HFFc6 (cell line): ENCODE data around the gene BAHCC1. TPM values are rescaled to one million over a fixed set of nuclear protein-coding genes. Genes with fewer than 3 reads are reported as not detected.
"Not testable (repeated sequence)": the region's sequence is repeated elsewhere in the genome, so short reads cannot be mapped to it uniquely, and the experiment has no call there.

ENCODE experiments used
- DNase-seq: peaks from one replicate; pipeline ENCODE4 v3.0.0-alpha.2; 2018
- H3K27ac Mint-ChIP-seq: 2 replicates; pipeline ENCODE4 v1.8.0; 2020; ENCODE audit warnings: mild to moderate bottlenecking, mixed read lengths
- H3K27me3 Mint-ChIP-seq: 2 replicates; pipeline ENCODE4 v1.8.0; 2021; ENCODE audit warnings: mild to moderate bottlenecking, moderate library complexity, mixed read lengths; ENCODE audit not compliant: insufficient read depth
- H3K36me3 Mint-ChIP-seq: 2 replicates; pipeline ENCODE4 v1.8.0; 2021; ENCODE audit warnings: low read depth, mixed read lengths
- H3K4me1 Mint-ChIP-seq: 2 replicates; pipeline ENCODE4 v1.8.0; 2020; ENCODE audit warnings: low read depth, mixed read lengths
- H3K4me3 Mint-ChIP-seq: 2 replicates; pipeline ENCODE4 v1.8.0; 2020; ENCODE audit warnings: mild to moderate bottlenecking, moderate library complexity, mixed read lengths
- H3K9me3 Mint-ChIP-seq: 2 replicates; pipeline ENCODE4 v1.8.0; 2020; ENCODE audit warnings: mild to moderate bottlenecking, mixed read lengths
- CTCF ChIP-seq: fragments of 200-600 bp; sonication (generic); IDR thresholded peaks from 2 replicates; pipeline ENCODE4 v1.5.0; 2021; ENCODE audit warnings: antibody characterized with exemption, mild to moderate bottlenecking
- total RNA-seq, 6 experiments: library from RNA; stranded (reverse); fragmentation: NEBNext Ultra II Directional; extraction: Animal tissue kit (Norgen Biotek cat#: 25700); gene quantifications; 2 replicates in 1 of 6; 3 replicates in 5 of 6; pipeline ENCODE4 v1.2.3, GENCODE V29; 2021

BAHCC1 gene
- total RNA-seq, 6 experiments from 2014 or later: 7.3 to 9.7 (median 8.3) TPM

DNA sequence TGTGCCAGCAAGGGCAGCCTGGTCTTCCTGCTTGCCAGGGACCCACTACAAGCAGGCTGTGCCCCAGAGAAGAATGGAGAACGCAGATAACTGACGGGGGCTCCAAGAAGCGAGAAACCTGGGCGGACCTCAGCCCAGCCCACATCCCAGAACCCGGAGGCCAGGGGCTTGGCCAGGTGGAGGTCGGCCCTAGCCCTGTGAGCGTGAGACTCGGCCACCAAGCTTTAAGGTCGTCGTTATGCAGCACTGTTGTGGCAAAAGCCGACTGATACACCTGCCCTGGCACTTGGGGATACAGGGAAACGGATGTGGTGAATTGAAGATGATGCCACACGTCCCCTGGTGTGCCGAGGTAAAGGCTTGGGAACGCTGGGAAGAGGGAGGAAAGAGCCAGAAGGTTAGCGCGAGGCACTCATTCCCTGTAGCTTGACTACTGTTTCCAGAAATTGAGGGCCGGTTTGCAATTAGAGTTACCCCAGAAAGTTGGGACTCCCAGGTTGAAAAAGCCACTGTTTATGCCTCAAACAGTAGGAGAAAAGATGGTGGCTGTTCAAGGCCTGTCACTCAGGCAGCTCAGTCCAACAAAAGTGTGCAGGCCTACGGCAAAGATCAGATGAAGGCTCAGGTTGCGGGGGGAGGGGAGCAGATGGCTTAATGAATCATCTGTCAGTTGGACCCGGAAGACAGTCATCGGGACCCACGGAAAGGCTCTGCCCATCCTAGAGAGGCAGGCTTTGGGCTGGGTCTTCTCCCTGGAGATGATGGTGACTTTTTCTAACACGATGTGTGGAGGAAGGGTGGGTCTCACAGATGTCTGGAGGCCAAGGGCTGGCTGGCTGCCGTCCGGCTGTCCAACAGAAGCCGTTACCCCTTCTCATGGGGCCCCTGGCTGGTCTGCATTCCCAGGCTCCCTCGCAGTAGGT, 45.6 kb upstream of the BAHCC1 start:
- TF ChIP-seq CTCF: no peak
- no peak for DNase-seq
- H3K9me3 Mint-ChIP-seq: no peaks in the 10 kb centered on the region
- H3K27ac Mint-ChIP-seq: no peak overlapping the region
- H3K4me3 Mint-ChIP-seq: no peak overlapping the region
- peaks cover 8% of the 10 kb centered on the region; the same call in 1 of the 2 replicates for H3K4me1 Mint-ChIP-seq
- no peaks in the 10 kb centered on the region; the same call in 1 of the 2 replicates for H3K27me3 Mint-ChIP-seq
- H3K36me3 Mint-ChIP-seq: peaks cover under 1% of the 10 kb centered on the region; the same call in 1 of the 2 replicates

GRCh38 chr17:81350320-81350890, 44.9 kb upstream of the BAHCC1 start:
- no peaks in the 10 kb centered on the region for H3K36me3 Mint-ChIP-seq
- no peak overlapping the region for H3K27ac Mint-ChIP-seq
- no peak for TF ChIP-seq CTCF
- H3K9me3 Mint-ChIP-seq: no peaks in the 10 kb centered on the region
- no peak overlapping the region for H3K4me3 Mint-ChIP-seq
- H3K27me3 Mint-ChIP-seq: peaks cover 2% of the 10 kb centered on the region
- no peak for DNase-seq
- H3K4me1 Mint-ChIP-seq: peaks cover 8% of the 10 kb centered on the region; the same call in 1 of the 2 replicates

DNA sequence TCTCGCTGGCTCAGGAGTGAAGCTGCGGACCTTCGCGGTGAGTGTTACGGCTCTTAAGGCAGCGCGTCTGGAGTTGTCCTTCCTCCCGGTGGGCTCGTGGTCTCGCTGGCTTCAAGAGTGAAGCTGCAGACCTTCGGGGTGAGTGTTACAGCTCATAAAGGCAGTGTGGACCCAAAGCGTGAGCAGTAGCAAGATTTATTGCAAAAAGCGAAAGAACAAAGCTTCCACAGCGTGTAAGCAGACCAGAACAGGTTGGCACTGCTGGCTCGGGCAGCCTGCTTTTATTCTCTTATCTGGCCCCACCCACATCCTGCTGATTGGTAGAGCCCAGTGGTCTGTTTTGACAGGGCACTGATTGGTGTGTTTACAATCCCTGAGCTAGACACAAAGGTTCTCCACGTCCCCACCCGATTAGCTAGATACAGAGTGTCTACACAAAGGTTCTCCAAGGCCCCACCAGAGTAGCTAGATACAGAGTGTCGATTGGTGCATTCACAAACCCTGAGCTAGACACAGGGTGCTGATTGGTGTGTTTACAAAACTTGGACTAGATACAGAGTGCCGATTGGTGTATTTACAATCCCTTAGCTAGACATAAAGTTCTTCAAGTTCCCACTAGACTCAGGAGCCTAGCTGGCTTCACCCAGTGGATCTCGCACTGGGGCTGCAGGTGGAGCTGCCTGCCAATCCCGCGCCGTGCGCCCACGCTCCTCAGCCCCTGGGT, 43.8 kb upstream of the BAHCC1 start:
- H3K4me3 Mint-ChIP-seq, H3K27me3 Mint-ChIP-seq, H3K27ac Mint-ChIP-seq, H3K9me3 Mint-ChIP-seq, DNase-seq, H3K36me3 Mint-ChIP-seq, H3K4me1 Mint-ChIP-seq: not testable (repeated sequence)

GRCh38 chr17:81352056-81352455, 43.2 kb upstream of the BAHCC1 start:
- not testable (repeated sequence) for H3K9me3 Mint-ChIP-seq, H3K4me3 Mint-ChIP-seq, H3K27me3 Mint-ChIP-seq, H3K4me1 Mint-ChIP-seq, DNase-seq, H3K27ac Mint-ChIP-seq, H3K36me3 Mint-ChIP-seq

DNA sequence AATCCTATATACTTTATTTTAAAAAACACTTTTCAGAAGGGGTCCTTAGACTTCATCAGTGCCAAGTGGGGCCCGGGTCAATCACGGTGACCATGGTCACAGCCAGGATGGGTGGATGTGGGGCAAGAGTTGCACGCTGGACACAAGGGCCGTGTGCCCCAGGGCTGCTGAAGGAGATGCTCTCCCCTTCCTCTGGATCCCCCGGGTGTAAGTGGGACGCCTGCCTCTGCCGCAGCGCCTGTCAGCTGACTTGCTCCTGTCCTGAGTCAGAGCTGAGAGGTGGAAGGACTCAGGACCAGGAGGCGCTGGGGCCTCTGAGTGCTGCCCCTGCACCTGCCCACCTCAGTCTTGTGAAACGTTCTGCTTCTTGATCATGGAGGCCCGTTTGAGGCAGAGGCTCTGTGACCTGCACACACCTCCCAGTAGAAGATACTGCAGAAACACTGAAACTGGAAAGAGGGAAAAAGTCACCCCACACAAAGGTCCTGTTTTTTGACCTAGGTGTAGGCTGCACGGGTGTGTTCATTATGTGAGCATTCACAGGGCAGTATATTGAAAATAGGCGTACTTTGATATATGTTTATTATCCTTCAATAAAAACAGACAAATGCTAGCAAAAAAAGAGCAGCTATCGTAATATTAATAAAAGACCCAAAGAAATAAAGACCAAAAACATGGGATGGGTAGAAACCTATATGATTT, 40.9 kb upstream of the BAHCC1 start:
- Mint-ChIP-seq H3K4me1 (peaks cover 8% of the 10 kb centered on the region; the same call in 1 of the 2 replicates), H3K9me3 (no peaks in the 10 kb centered on the region), H3K27ac (no peak overlapping the region), H3K4me3 (no peak overlapping the region), H3K27me3 (peaks cover 10% of the 10 kb centered on the region), H3K36me3 (no peaks in the 10 kb centered on the region)
- TF ChIP-seq CTCF: no peak
- DNase-seq: no peak

- no peak overlapping the region for H3K4me3 Mint-ChIP-seq
- no peak for DNase-seq
- no peaks in the 10 kb centered on the region for H3K9me3 Mint-ChIP-seq
- peaks cover 4% of the 10 kb centered on the region for H3K4me1 Mint-ChIP-seq
- no peaks in the 10 kb centered on the region for H3K36me3 Mint-ChIP-seq
- no peak overlapping the region for H3K27ac Mint-ChIP-seq
- TF ChIP-seq CTCF: no peak
- H3K27me3 Mint-ChIP-seq: peaks cover 10% of the 10 kb centered on the region
Observed at GRCh38 chr17:81354954-81355347, 40.3 kb upstream of the BAHCC1 start.
